ENCODE data around the gene SLC9A8.
"Not testable (repeated sequence)": the region's sequence is repeated elsewhere in the genome, so short reads cannot be mapped to it uniquely, and the experiment has no call there.

The SLC9A8 gene

GRCh38 chr20:49812507-49813304 is at the start of gene SLC9A8:
TSS of gene SLC9A8 (plus strand) at chr20:49812828. CDS start at chr20:49812923, 95 bp downstream.
- peak within 1 kb of the TSS; percentile 96 for H3K4me3 Mint-ChIP-seq
- DNase-seq (ENCODE audit: low spot score in 2 of 2) (peak; percentile 78 to 86), ATAC-seq (ENCODE audit: low read depth) (peak; percentile 89)
- no peaks in the 10 kb centered on the region for H3K27me3 Mint-ChIP-seq
- no peaks in the 10 kb centered on the region for H3K9me3 Mint-ChIP-seq
- H3K4me1 Mint-ChIP-seq: peaks cover 22% of the 10 kb centered on the region
- peaks cover 6% of the 10 kb centered on the region for H3K36me3 Mint-ChIP-seq
- H3K27ac Mint-ChIP-seq: peak within 1 kb of the TSS; percentile 92

- no peak overlapping the region for H3K4me3 Mint-ChIP-seq
- no peaks in the 10 kb centered on the region for H3K9me3 Mint-ChIP-seq
- H3K27me3 Mint-ChIP-seq: peaks cover 2% of the 10 kb centered on the region
- peaks cover under 1% of the 10 kb centered on the region for H3K4me1 Mint-ChIP-seq
- no peak overlapping the region for H3K27ac Mint-ChIP-seq
- ATAC-seq (ENCODE audit: low read depth) (no peak), DNase-seq (ENCODE audit: low spot score in 2 of 2) (no peak)
- H3K36me3 Mint-ChIP-seq: no peaks in the 10 kb centered on the region
Measured at GRCh38 chr20:49762940-49763766, 49.5 kb upstream of the SLC9A8 start.

GRCh38 chr20:49765413-49765736 is 47.3 kb upstream of the SLC9A8 start:
- Mint-ChIP-seq H3K27me3 (peaks cover 2% of the 10 kb centered on the region), H3K9me3 (no peaks in the 10 kb centered on the region), H3K4me1 (peaks cover 5% of the 10 kb centered on the region), H3K27ac (no peak overlapping the region), H3K4me3 (no peak overlapping the region), H3K36me3 (no peaks in the 10 kb centered on the region)
- ATAC-seq (ENCODE audit: low read depth) (no peak), DNase-seq (ENCODE audit: low spot score in 2 of 2) (no peak)

GRCh38 chr20:49765846-49766541 is 46.6 kb upstream of the SLC9A8 start:
- Mint-ChIP-seq H3K27me3 (peaks cover 2% of the 10 kb centered on the region), H3K36me3 (no peaks in the 10 kb centered on the region), H3K4me3 (no peak overlapping the region), H3K9me3 (no peaks in the 10 kb centered on the region), H3K27ac (no peak overlapping the region), H3K4me1 (peaks cover 5% of the 10 kb centered on the region)
- ATAC-seq (ENCODE audit: low read depth) (no peak), DNase-seq (ENCODE audit: low spot score in 2 of 2) (no peak)

- H3K9me3 Mint-ChIP-seq: no peaks in the 10 kb centered on the region
- H3K36me3 Mint-ChIP-seq: no peaks in the 10 kb centered on the region
- peaks cover 5% of the 10 kb centered on the region for H3K4me1 Mint-ChIP-seq
- H3K27ac Mint-ChIP-seq: no peak overlapping the region
- no peak for DNase-seq (ENCODE audit: low spot score in 2 of 2)
- no peak for ATAC-seq (ENCODE audit: low read depth)
- H3K27me3 Mint-ChIP-seq: peaks cover 2% of the 10 kb centered on the region
- no peak overlapping the region for H3K4me3 Mint-ChIP-seq
Measured at GRCh38 chr20:49766979-49767521, 45.6 kb upstream of the SLC9A8 start.

- Mint-ChIP-seq H3K4me1 (peaks cover 5% of the 10 kb centered on the region), H3K4me3 (no peak overlapping the region), H3K9me3 (no peaks in the 10 kb centered on the region), H3K27ac (no peak overlapping the region), H3K27me3 (peaks cover 2% of the 10 kb centered on the region), H3K36me3 (no peaks in the 10 kb centered on the region)
- ATAC-seq (ENCODE audit: low read depth) (no peak), DNase-seq (ENCODE audit: low spot score in 2 of 2) (no peak)
Measured at GRCh38 chr20:49768204-49769047, 44.2 kb upstream of the SLC9A8 start.

- no peak overlapping the region for H3K4me3 Mint-ChIP-seq
- peaks cover 5% of the 10 kb centered on the region for H3K4me1 Mint-ChIP-seq
- ATAC-seq (ENCODE audit: low read depth) (no peak), DNase-seq (ENCODE audit: low spot score in 2 of 2) (no peak)
- peaks cover 2% of the 10 kb centered on the region for H3K27me3 Mint-ChIP-seq
- H3K27ac Mint-ChIP-seq: no peak overlapping the region
- H3K9me3 Mint-ChIP-seq: no peaks in the 10 kb centered on the region
- H3K36me3 Mint-ChIP-seq: no peaks in the 10 kb centered on the region
Measured at GRCh38 chr20:49769048-49769581, 43.5 kb upstream of the SLC9A8 start.

- Mint-ChIP-seq H3K9me3 (no peaks in the 10 kb centered on the region), H3K4me3 (no peak overlapping the region), H3K36me3 (no peaks in the 10 kb centered on the region), H3K27ac (no peak overlapping the region), H3K4me1 (peaks cover 5% of the 10 kb centered on the region), H3K27me3 (peaks cover 2% of the 10 kb centered on the region)
- ATAC-seq (ENCODE audit: low read depth) (no peak), DNase-seq (ENCODE audit: low spot score in 2 of 2) (no peak)
Measured at GRCh38 chr20:49770634-49771033, 42.0 kb upstream of the SLC9A8 start.

GRCh38 chr20:49774213-49774612 is 38.4 kb upstream of the SLC9A8 start:
- not testable (repeated sequence) for ATAC-seq (ENCODE audit: low read depth); H3K9me3 Mint-ChIP-seq; H3K27ac Mint-ChIP-seq; H3K36me3 Mint-ChIP-seq; DNase-seq (ENCODE audit: low spot score in 2 of 2); H3K4me3 Mint-ChIP-seq; H3K27me3 Mint-ChIP-seq
- peaks cover 10% of the 10 kb centered on the region for H3K4me1 Mint-ChIP-seq

GRCh38 chr20:49775229-49775693 is 37.4 kb upstream of the SLC9A8 start:
- Mint-ChIP-seq H3K4me3 (no peak overlapping the region), H3K27me3 (no peaks in the 10 kb centered on the region), H3K36me3 (no peaks in the 10 kb centered on the region), H3K4me1 (peaks cover 10% of the 10 kb centered on the region), H3K27ac (no peak overlapping the region), H3K9me3 (no peaks in the 10 kb centered on the region)
- DNase-seq (ENCODE audit: low spot score in 2 of 2) (no peak), ATAC-seq (ENCODE audit: low read depth) (no peak)

- H3K9me3 Mint-ChIP-seq: no peaks in the 10 kb centered on the region
- H3K27ac Mint-ChIP-seq: no peak overlapping the region
- H3K27me3 Mint-ChIP-seq: no peaks in the 10 kb centered on the region
- DNase-seq (ENCODE audit: low spot score in 2 of 2): no peak
- H3K36me3 Mint-ChIP-seq: no peaks in the 10 kb centered on the region
- no peak for ATAC-seq (ENCODE audit: low read depth)
- no peak overlapping the region for H3K4me3 Mint-ChIP-seq
- peaks cover 14% of the 10 kb centered on the region for H3K4me1 Mint-ChIP-seq
Measured at GRCh38 chr20:49779972-49780371, 32.7 kb upstream of the SLC9A8 start.

GRCh38 chr20:49781676-49782075 is 31.0 kb upstream of the SLC9A8 start:
- Mint-ChIP-seq H3K4me3 (no peak overlapping the region), H3K27ac (no peak overlapping the region), H3K36me3 (no peaks in the 10 kb centered on the region), H3K4me1 (peaks cover 19% of the 10 kb centered on the region), H3K27me3 (no peaks in the 10 kb centered on the region), H3K9me3 (no peaks in the 10 kb centered on the region)
- DNase-seq (ENCODE audit: low spot score in 2 of 2) (no peak), ATAC-seq (ENCODE audit: low read depth) (no peak)

GRCh38 chr20:49782439-49782838 is 30.2 kb upstream of the SLC9A8 start:
- DNase-seq (ENCODE audit: low spot score in 2 of 2); H3K27ac Mint-ChIP-seq; H3K36me3 Mint-ChIP-seq; ATAC-seq (ENCODE audit: low read depth); H3K27me3 Mint-ChIP-seq; H3K4me3 Mint-ChIP-seq; H3K9me3 Mint-ChIP-seq: not testable (repeated sequence)
- peaks cover 24% of the 10 kb centered on the region for H3K4me1 Mint-ChIP-seq
